Activated CD4-positive, alpha-beta T cell treated with anti-CD3 and anti-CD28 coated beads for 4 hours (primary cell): ENCODE measurements around the gene FLRT2.

Experiments
- DNase-seq, 2 donors: peaks; one replicate each; pipeline ENCODE4 v3.0.0-alpha.2; 2020

The FLRT2 gene

GRCh38 chr14:85686908-85687307 is 157.0 kb downstream of the FLRT2 start:
- DNase-seq = no peak

DNA sequence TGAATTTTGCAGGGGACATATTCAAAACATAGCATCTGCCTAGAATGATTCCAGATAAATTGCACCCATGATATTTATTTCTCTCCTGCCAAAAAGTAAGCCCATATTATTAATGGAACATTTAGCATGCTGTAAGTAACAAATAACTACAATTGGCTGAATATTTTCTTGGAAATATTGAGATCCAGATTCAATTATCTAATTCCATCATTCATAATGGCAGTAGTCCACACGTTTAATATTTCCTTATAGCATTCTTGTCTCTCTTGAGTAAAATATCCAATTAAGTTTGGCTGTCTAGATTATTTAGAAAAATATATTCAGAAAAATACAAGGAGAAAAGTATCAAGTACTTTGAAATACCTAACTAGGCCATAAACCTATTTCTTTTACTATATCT is 157.5 kb downstream of the FLRT2 start:
- no peak for DNase-seq

DNA sequence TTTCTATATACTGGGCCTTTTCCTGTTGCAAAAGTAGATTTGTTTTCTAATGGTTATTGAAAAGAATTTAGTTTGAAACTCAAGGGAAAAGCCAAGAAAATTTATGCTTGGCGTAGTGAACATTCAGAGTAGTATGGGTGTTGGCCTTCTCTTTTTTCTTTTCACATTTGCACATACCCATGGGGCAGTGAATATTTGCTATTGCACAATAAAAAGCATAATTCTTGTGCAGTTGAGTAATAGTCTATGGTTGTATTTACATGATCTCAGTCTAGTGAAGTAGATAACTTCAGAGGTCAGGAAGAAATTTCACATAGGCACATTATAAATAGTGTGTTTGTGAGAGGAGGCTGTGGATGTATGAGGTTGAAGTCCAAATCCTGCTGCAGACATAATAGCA is 158.1 kb downstream of the FLRT2 start:
- no peak for DNase-seq

GRCh38 chr14:85695300-85695699 is 165.4 kb downstream of the FLRT2 start:
- no peak for DNase-seq

GRCh38 chr14:85701116-85701515 is 171.2 kb downstream of the FLRT2 start:
- no peak for DNase-seq

GRCh38 chr14:85701763-85702162 is 171.8 kb downstream of the FLRT2 start:
- DNase-seq = no peak

GRCh38 chr14:85702191-85702590 is 172.2 kb downstream of the FLRT2 start:
- no peak for DNase-seq

DNA sequence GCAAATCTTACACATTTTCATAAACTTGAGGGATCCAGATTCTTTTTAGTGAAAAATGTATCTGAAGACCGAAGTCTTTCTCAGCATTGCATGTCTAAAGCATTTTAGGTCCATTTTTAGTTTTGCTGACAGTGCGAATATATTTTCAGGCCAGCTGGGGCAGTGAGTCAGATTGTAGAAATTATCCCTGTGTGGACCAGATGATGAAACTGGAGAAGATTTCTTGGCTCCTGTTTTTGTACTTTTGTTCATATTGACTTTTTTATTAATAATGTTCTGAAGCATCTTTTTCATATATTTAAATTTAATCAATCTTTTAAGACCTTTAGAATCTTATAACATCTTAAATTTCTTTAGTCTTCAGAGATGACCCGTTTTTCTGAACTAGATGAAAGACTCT is 173.1 kb downstream of the FLRT2 start:
- DNase-seq = no peak
